ENCODE results near the gene ADRM1.

- TF ChIP-seq CTCF (IDR thresholded peaks at IDR 0.05), result no peak
- TF ChIP-seq POLR2A (IDR thresholded peaks at IDR 0.05), result no peak
These were observed 31.2 kb downstream of the ADRM1 start for GRCh38 chr20:62333820-62334595.
